B cell (primary cell): ENCODE measurements around the gene HMCN1. TPM values are rescaled to one million over a fixed set of nuclear protein-coding genes. Genes with fewer than 3 reads are reported as not detected.

Experiments
- ATAC-seq: fragments of 200-7000 bp; cut with Tn5 transposase; one replicate; pipeline ENCODE4 v1.10.0; 2021; ENCODE audit warnings: low read depth, mild to moderate bottlenecking, moderate number of reproducible peaks, moderate library complexity
- CTCF ChIA-PET: fragments of 350-600 bp; sonication (Branson Sonifier 250); formaldehyde crosslinking; loops from one replicate; lab custom pipeline; 2021; ENCODE audit warnings: antibody characterized with exemption, inconsistent platforms; lab: Charles Lee
- POLR2A ChIA-PET: fragments of 350-600 bp; sonication (Branson Sonifier 250); formaldehyde crosslinking; loops from one replicate; lab custom pipeline; 2021; ENCODE audit warnings: antibody characterized with exemption; lab: Charles Lee
- DNase-seq: peaks from one replicate; pipeline ENCODE4 v3.0.0; 2013
- H2AFZ ChIP-seq: 2 replicates; pipeline ENCODE4 v1.6.1; 2012; ENCODE audit warnings: mild to moderate bottlenecking, low read depth, low read length; ENCODE audit not compliant: insufficient read depth, poor library complexity, severe bottlenecking
- H3K27ac ChIP-seq, 2 donors: 1 replicate in 1 of 2; 2 replicates in 1 of 2; pipeline ENCODE4 v1.5.1; 2012 to 2013; ENCODE audit warnings: low read length in 2 of 2, mild to moderate bottlenecking in 2 of 2, moderate library complexity in 1 of 2
- H3K27me3 ChIP-seq, 4 experiments: fragments of 200-600 bp in 1 of 4; sonication (generic) in 1 of 4; replicated peaks in 1 of 4; 1 replicate in 2 of 4; 2 replicates in 2 of 4; pipeline versions ENCODE4 v1.6.1 to v1.7.0; 2013 to 2016; ENCODE audit warnings: low read length in 3 of 4, mild to moderate bottlenecking in 2 of 4, mixed read lengths in 1 of 4, moderate library complexity in 1 of 4; ENCODE audit not compliant: insufficient read depth in 4 of 4, control insufficient read depth in 3 of 4; ENCODE audit errors: control extremely low read depth in 1 of 4
- H3K36me3 ChIP-seq, 2 experiments: replicated peaks in 1 of 2; 1 replicate in 1 of 2; 2 replicates in 1 of 2; pipeline versions ENCODE4 v1.6.1 to v1.7.1; 2013; ENCODE audit warnings: low read length in 1 of 2; ENCODE audit not compliant: insufficient read depth in 2 of 2, control insufficient read depth in 1 of 2; ENCODE audit errors: control extremely low read depth in 1 of 2, extremely low read depth in 1 of 2
- H3K4me1 ChIP-seq, 2 donors: fragments of 200-600 bp in 1 of 2; sonication (generic) in 1 of 2; 1 replicate in 1 of 2; 2 replicates in 1 of 2; pipeline versions ENCODE4 v1.5.1 to v1.6.1; 2013 to 2017; ENCODE audit warnings: low read length in 2 of 2; ENCODE audit not compliant: control insufficient read depth in 2 of 2, insufficient read depth in 2 of 2
- H3K4me2 ChIP-seq: replicated peaks from 2 replicates; pipeline ENCODE3; 2012; ENCODE audit warnings: mild to moderate bottlenecking, low read depth, low read length; ENCODE audit not compliant: poor library complexity, severe bottlenecking
- H3K4me3 ChIP-seq, 5 experiments: fragments of 200-600 bp in 1 of 5; sonication (generic) in 1 of 5; 1 replicate in 3 of 5; 2 replicates in 2 of 5; pipeline versions ENCODE4 v1.5.1 to v1.7.0; 2011 to 2016; ENCODE audit warnings: low read length in 4 of 5, mild to moderate bottlenecking in 4 of 5, low read depth in 2 of 5, control low read depth in 1 of 5, moderate library complexity in 1 of 5; ENCODE audit not compliant: insufficient read depth in 1 of 5; ENCODE audit errors: control extremely low read depth in 1 of 5, extremely low read depth in 1 of 5
- H3K79me2 ChIP-seq: fragments of 200-600 bp; sonication (generic); one replicate; pipeline ENCODE4 v1.6.0; 2016; ENCODE audit warnings: low read length; ENCODE audit not compliant: control insufficient read depth, insufficient read depth
- H3K9ac ChIP-seq: fragments of 200-600 bp; sonication (generic); 2 replicates; pipeline ENCODE4 v1.6.1; 2017; ENCODE audit warnings: mild to moderate bottlenecking, low read length, moderate library complexity
- H3K9me3 ChIP-seq, 3 donors: one replicate each; pipeline versions ENCODE4 v1.6.1 to v1.7.1; 2013; ENCODE audit warnings: low read length in 2 of 3; ENCODE audit not compliant: control insufficient read depth in 2 of 3, insufficient read depth in 1 of 3; ENCODE audit errors: control extremely low read depth in 1 of 3
- H4K20me1 ChIP-seq: 2 replicates; pipeline ENCODE4 v1.6.0; 2012; ENCODE audit warnings: mild to moderate bottlenecking, low read length; ENCODE audit not compliant: insufficient read depth, control insufficient read depth, poor library complexity, severe bottlenecking
- H3K27ac Mint-ChIP-seq: one replicate; pipeline ENCODE4 v1.8.0; 2021; ENCODE audit warnings: mixed read lengths
- H3K27me3 Mint-ChIP-seq: one replicate; pipeline ENCODE4 v1.8.0; 2021; ENCODE audit warnings: mixed read lengths
- H3K4me1 Mint-ChIP-seq: one replicate; pipeline ENCODE4 v1.8.0; 2021; ENCODE audit warnings: mixed read lengths
- H3K4me3 Mint-ChIP-seq: one replicate; pipeline ENCODE4 v1.8.0; 2021; ENCODE audit warnings: mixed read lengths
- H3K9me3 Mint-ChIP-seq: one replicate; pipeline ENCODE4 v1.8.0; 2022; ENCODE audit warnings: mixed read lengths; ENCODE audit not compliant: insufficient read depth
- CTCF ChIP-seq: fragments of 200-600 bp; IDR thresholded peaks from one replicate; pipeline ENCODE4 v1.8.0; 2022; ENCODE audit warnings: antibody characterized with exemption, mild to moderate bottlenecking
- EZH2 ChIP-seq: IDR thresholded peaks from 2 replicates; pipeline ENCODE4 v1.6.1; 2012; ENCODE audit warnings: borderline replicate concordance, low read depth, mild to moderate bottlenecking, moderate library complexity, low read length; ENCODE audit not compliant: insufficient read depth, poor library complexity, severe bottlenecking
- WGBS: methylation state at CpG from one replicate; pipeline ENCODE4 v1.1.5; 2013; ENCODE audit warnings: missing lambda C conversion rate; ENCODE audit not compliant: insufficient coverage; 5-methylcytosine and 5-hydroxymethylcytosine counted together
- intact Hi-C: fragments of 100-400 bp; cut with micrococcal nuclease; formaldehyde crosslinking; loops from one replicate; pipeline ENCODE4 v1.10.0; 2022
- polyA plus RNA-seq: library from polyadenylated mRNA; depleted of rRNA; stranded (reverse); fragments of >200 nt; gene quantifications from 2 replicates; pipeline ENCODE4 v1.2.3, GENCODE V29; 2012
- total RNA-seq, 2 donors: library from RNA; stranded (reverse); fragments of 120-200 nt in 1 of 2; gene quantifications; 1 replicate in 1 of 2; 2 replicates in 1 of 2; pipeline versions ENCODE4 v1.2.3 to v1.2.4, GENCODE V29; 2013 to 2022

The HMCN1 gene
- total and polyA plus RNA-seq, 2 donors (not counting 1 experiment from before 2014, with no cell fraction given), result not detected

- ChIA-PET CTCF (no interaction called here), POLR2A (no interaction called here)
- DNase-seq, result no peak
- 100% methylated on average over 1 of the region's 2 CpGs for whole genome bisulfite sequencing
- Histone ChIP-seq H3K27me3 (no peaks in the 10 kb centered on the region), H3K79me2 (no peaks in the 10 kb centered on the region), H2AFZ (no peak overlapping the region), H3K4me3 (no peak overlapping the region), H3K9me3 (no peaks in the 10 kb centered on the region), H3K4me1 (no peaks in the 10 kb centered on the region), H3K9ac (no peak overlapping the region), H3K27ac (no peak overlapping the region), H3K36me3 (no peaks in the 10 kb centered on the region), H4K20me1 (no peaks in the 10 kb centered on the region), H3K4me2 (no peak overlapping the region)
- intact Hi-C loops, result no loop called here
- no peak for ATAC-seq
- Mint-ChIP-seq H3K4me1 (no peaks in the 10 kb centered on the region), H3K4me3 (no peak overlapping the region), H3K9me3 (peaks cover 2% of the 10 kb centered on the region), H3K27me3 (peaks cover 7% of the 10 kb centered on the region), H3K27ac (no peak overlapping the region)
- TF ChIP-seq CTCF (no peak), EZH2 (no peak)
Measured at GRCh38 chr1:185871627-185872150, 137.5 kb downstream of the HMCN1 start.

- H3K9me3 Mint-ChIP-seq, result no peaks in the 10 kb centered on the region
- Histone ChIP-seq H3K4me3 (no peak overlapping the region), H3K4me1 (no peaks in the 10 kb centered on the region), H3K36me3 (no peaks in the 10 kb centered on the region), H3K9ac (no peak overlapping the region), H3K79me2 (no peaks in the 10 kb centered on the region), H4K20me1 (no peaks in the 10 kb centered on the region), H3K9me3 (no peaks in the 10 kb centered on the region), H3K27ac (no peak overlapping the region), H2AFZ (no peak overlapping the region), H3K4me2 (no peak overlapping the region), H3K27me3 (no peaks in the 10 kb centered on the region)
- H3K4me1 Mint-ChIP-seq, result no peaks in the 10 kb centered on the region
- TF ChIP-seq CTCF (no peak), EZH2 (no peak)
- ATAC-seq, result no peak
- DNase-seq, result no peak
- intact Hi-C loops, result no loop called here
- H3K27ac Mint-ChIP-seq, result no peak overlapping the region
- H3K4me3 Mint-ChIP-seq, result no peak overlapping the region
- no peaks in the 10 kb centered on the region for H3K27me3 Mint-ChIP-seq
- ChIA-PET POLR2A (no interaction called here), CTCF (no interaction called here)
- WGBS, result no CpG with 5 or more reads among the region's 2 CpGs
Measured at GRCh38 chr1:185874246-185874645, 140.1 kb downstream of the HMCN1 start.
